C4-2B (cell line): Measurements from ENCODE around the gene NEGR1.

ENCODE experiments used
- H3K27ac ChIP-seq: fragments of 450-650 bp; 2 replicates; pipeline ENCODE4 v1.5.1; 2017
- ZFX ChIP-seq: fragments of 450-650 bp; IDR thresholded peaks from 2 replicates; pipeline ENCODE4 v1.6.1; 2017
- TF ChIP-seq, protein P1 (sequence below): fragments of 450-650 bp; conservative IDR thresholded peaks from 2 replicates; pipeline ENCODE4 v1.5.1; 2017; ENCODE audit warnings: mild to moderate bottlenecking

The NEGR1 gene

DNA sequence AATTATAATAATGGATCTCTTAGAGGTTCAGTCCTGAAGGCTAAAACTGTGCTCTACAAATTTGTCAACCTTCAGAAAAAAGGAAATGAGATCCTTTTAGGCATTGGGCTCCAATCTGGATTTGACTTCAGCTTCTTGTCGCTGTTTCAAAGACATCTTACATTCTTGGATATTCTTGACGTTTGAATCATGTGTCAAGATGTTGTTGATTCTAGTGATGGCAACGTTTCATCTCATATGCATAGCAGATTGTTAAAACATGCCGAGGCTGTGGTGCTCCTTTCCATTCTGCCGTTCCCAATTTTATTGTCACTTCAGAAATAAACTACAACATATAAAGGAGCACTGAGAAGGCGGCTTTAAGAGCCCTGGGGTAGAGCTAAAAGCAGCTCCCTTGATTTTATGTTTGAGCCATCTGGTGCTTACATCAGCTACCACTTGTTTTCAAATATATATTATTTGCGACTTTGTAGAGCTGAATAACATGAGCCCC, 733.9 kb downstream of the NEGR1 start:
- TF ChIP-seq, protein P1, sequence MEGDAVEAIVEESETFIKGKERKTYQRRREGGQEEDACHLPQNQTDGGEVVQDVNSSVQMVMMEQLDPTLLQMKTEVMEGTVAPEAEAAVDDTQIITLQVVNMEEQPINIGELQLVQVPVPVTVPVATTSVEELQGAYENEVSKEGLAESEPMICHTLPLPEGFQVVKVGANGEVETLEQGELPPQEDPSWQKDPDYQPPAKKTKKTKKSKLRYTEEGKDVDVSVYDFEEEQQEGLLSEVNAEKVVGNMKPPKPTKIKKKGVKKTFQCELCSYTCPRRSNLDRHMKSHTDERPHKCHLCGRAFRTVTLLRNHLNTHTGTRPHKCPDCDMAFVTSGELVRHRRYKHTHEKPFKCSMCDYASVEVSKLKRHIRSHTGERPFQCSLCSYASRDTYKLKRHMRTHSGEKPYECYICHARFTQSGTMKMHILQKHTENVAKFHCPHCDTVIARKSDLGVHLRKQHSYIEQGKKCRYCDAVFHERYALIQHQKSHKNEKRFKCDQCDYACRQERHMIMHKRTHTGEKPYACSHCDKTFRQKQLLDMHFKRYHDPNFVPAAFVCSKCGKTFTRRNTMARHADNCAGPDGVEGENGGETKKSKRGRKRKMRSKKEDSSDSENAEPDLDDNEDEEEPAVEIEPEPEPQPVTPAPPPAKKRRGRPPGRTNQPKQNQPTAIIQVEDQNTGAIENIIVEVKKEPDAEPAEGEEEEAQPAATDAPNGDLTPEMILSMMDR = no peak
- TF ChIP-seq ZFX = no peak
- no peak overlapping the region for H3K27ac ChIP-seq

DNA sequence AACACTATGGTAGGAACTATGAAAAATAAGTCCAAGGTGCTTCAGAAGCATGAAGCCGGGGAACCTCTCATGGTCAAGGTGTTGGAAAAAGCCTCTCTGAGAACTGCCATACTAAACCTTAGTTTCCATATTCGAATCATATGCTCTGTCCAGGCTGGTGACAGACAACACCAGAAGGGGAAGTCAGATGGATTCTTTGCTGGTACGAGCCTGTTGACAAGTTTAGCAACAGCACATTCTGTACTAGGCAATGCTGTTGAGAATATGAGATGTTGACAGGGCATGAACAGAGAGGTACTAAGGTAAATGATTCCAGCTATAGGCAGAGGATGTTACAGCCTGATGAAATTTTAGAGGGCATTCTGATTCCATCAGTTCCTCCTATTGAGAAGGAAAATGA, 740.2 kb downstream of the NEGR1 start:
- no peak overlapping the region for H3K27ac ChIP-seq
- no peak for TF ChIP-seq ZFX
- TF ChIP-seq, protein P1 = no peak

DNA sequence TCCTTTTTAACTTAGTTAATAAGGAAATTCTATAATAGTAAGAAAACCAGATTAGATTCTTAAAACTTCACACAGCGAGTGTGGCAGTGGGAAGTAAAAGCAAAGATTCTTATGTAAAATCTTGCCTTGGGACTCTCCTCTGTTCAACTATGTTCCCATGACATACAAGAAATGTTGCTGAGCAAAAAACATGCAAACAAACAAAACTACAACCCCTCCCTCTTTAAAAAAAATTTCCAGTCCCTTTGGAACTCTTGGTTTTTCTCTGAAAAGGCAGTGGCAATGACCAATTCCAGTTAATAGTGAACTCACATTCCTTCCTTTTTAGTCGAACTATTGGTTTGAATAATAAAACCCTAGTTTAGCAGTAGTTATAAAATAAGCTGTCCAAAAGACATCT, 748.4 kb downstream of the NEGR1 start:
- TF ChIP-seq, protein P1 = no peak
- TF ChIP-seq ZFX = no peak

DNA sequence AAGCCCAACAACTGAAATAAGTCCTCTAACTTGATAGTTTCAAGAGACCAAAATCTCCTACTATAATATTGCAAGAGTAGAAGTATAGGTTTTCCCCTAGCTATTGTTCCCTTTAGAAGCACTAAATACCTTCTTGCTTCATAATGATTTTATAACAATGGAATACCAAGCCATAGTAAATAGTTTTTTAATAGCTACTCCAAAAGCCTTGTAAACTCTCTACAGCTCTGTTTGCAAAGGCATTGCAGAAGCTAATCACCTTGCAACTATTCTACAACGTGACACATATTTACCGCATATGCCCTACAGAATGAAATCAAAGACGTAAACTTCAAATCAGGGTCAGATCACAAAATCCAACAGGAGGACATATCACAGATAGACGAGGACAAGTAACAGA, 750.0 kb downstream of the NEGR1 start:
- TF ChIP-seq ZFX = no peak
- TF ChIP-seq, protein P1 = no peak

More for the DNA sequence above, 748.4 kb downstream of the NEGR1 start:
- no peak overlapping the region for H3K27ac ChIP-seq

DNA sequence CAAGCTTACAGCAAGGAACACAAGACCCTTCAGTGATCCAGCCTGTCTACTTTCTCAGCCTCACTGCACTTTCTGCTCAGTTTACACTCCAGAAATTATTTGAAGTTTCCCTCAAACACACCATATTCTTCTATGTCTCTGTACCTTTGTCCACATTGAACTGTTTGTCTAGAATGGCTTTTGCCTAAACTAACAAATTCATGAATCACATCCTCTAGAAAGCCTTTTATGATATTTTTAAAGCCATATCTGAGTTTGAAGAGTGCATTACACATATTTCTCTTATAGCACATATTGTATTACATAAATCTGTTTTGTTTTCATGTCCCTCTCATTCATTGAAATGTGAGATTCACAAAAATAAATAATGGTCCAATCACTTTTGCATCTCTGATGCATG, 755.5 kb downstream of the NEGR1 start:
- TF ChIP-seq, protein P1 = no peak
- no peak for TF ChIP-seq ZFX
- no peak overlapping the region for H3K27ac ChIP-seq

More for the DNA sequence above, 750.0 kb downstream of the NEGR1 start:
- no peak overlapping the region for H3K27ac ChIP-seq

DNA sequence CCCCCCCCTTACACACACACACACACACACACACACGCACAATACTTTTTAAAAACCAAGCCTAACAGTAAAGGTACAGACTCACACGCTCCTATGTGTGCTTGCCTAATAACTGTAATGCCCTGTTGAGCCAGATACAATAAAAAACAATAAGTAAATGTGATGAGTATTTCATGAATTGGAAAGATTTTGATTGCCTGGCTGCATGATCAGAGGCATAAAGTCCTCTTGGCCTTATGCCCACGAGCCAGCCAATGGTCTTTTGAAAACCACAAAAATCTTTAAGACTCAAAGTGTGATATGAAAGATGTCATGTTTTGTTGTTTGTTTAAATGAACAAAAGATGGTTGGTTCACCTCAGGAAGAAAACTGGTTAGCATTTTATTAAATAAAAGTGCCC, 759.6 kb downstream of the NEGR1 start:
- no peak overlapping the region for H3K27ac ChIP-seq
- TF ChIP-seq, protein P1 = no peak
- no peak for TF ChIP-seq ZFX

DNA sequence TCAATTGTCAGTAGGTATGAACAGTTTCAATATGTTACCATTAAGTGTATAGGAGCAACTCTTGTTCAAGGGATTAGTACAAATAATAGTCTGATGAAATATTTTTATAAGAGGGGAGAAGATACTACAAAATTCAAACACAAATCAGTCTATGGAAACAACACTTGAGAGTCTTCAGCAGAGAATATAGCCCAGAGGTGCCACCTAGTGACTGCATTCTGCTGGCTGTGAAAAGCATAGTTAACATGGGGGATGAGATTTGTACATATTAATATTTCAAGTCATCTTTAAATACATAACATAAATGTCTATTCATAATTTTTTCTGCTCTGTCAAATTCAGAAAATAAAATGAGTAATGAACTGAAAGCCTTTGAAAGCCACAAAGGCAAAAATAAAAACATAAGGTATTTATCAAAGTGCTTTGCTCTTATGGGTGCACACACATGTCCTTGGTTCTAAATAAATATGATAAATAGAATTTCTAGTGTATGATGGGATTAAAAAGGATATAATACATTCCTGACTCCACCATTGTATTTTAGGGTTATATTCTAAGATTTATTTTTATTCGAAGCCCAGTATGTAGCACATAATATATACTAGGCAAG, 760.6 kb downstream of the NEGR1 start:
- H3K27ac ChIP-seq = no peak overlapping the region

More for the DNA sequence above, 760.6 kb downstream of the NEGR1 start:
- TF ChIP-seq ZFX = no peak
- TF ChIP-seq, protein P1 = peak; percentile 91
